WTC11 (cell line): ENCODE measurements around the gene RSPO1. TPM values are rescaled to one million over a fixed set of nuclear protein-coding genes. Genes with fewer than 3 reads are reported as not detected.

ENCODE experiments used
- ATAC-seq: fragments of 200-7000 bp; cut with Tn5 transposase; 2 replicates; pipeline ENCODE4 v1.10.0; 2021; ENCODE audit warnings: mild to moderate bottlenecking, moderate library complexity
- CTCF ChIA-PET: fragments of 300-600 bp; sonication (Branson Sonifier 250); formaldehyde crosslinking; loops from one replicate; lab custom pipeline; 2021; ENCODE audit warnings: antibody characterized with exemption; lab: Charles Lee
- POLR2A ChIA-PET: fragments of 350-600 bp; sonication (Branson Sonifier 250); formaldehyde crosslinking; loops from one replicate; lab custom pipeline; 2021; ENCODE audit warnings: antibody characterized with exemption; lab: Charles Lee
- DNase-seq: peaks from one replicate; pipeline ENCODE4 v3.0.0; 2021; ENCODE audit warnings: low spot score
- H3K27ac Mint-ChIP-seq: 2 replicates; pipeline ENCODE4 v1.8.0; 2021; ENCODE audit warnings: mixed read lengths
- H3K27me3 Mint-ChIP-seq: 2 replicates; pipeline ENCODE4 v1.8.0; 2021; ENCODE audit warnings: low read depth, mild to moderate bottlenecking, moderate library complexity, mixed read lengths
- H3K36me3 Mint-ChIP-seq: 2 replicates; pipeline ENCODE4 v1.8.0; 2021; ENCODE audit warnings: mixed read lengths
- H3K4me1 Mint-ChIP-seq: 2 replicates; pipeline ENCODE4 v1.8.0; 2022; ENCODE audit warnings: mixed read lengths
- H3K4me3 Mint-ChIP-seq: 2 replicates; pipeline ENCODE4 v1.8.0; 2021; ENCODE audit warnings: mild to moderate bottlenecking, moderate library complexity, mixed read lengths
- H3K9me3 Mint-ChIP-seq: 2 replicates; pipeline ENCODE4 v1.8.0; 2021; ENCODE audit warnings: mixed read lengths
- CBFB ChIP-seq: sonication (generic); formaldehyde crosslinking; IDR thresholded peaks from 2 replicates; pipeline ENCODE4 v1.8.1; 2022; ENCODE audit warnings: mild to moderate bottlenecking, low read depth, missing genetic modification reagents
- CDX4 ChIP-seq: fragments of 250-450 bp; sonication (Bioruptor Pico); IDR thresholded peaks from 2 replicates; pipeline ENCODE4 v1.9.0; 2021; ENCODE audit warnings: moderate library complexity, mild to moderate bottlenecking, inconsistent platforms, borderline replicate concordance
- CREM ChIP-seq: sonication (generic); formaldehyde crosslinking; IDR thresholded peaks from 2 replicates; pipeline ENCODE4 v1.8.1; 2022; ENCODE audit warnings: mild to moderate bottlenecking, missing genetic modification reagents, moderate library complexity
- GTF2I ChIP-seq: fragments of 250-450 bp; sonication (Bioruptor Pico); conservative IDR thresholded peaks from 2 replicates; pipeline ENCODE4 v1.4.0; 2021; ENCODE audit warnings: mild to moderate bottlenecking
- IRF2 ChIP-seq: sonication (generic); formaldehyde crosslinking; IDR thresholded peaks from 2 replicates; pipeline ENCODE4 v1.8.0; 2022; ENCODE audit warnings: low read depth, missing genetic modification reagents, borderline replicate concordance
- KAT7 ChIP-seq: sonication (generic); formaldehyde crosslinking; IDR thresholded peaks from 2 replicates; pipeline ENCODE4 v1.8.1; 2023; ENCODE audit warnings: missing genetic modification reagents, mild to moderate bottlenecking, borderline replicate concordance
- MXD4 ChIP-seq: fragments of 250-450 bp; sonication (Bioruptor Pico); IDR thresholded peaks from 2 replicates; pipeline ENCODE4 v1.8.0; 2021; ENCODE audit warnings: mild to moderate bottlenecking, moderate library complexity, borderline replicate concordance
- NFYB ChIP-seq: sonication (generic); formaldehyde crosslinking; conservative IDR thresholded peaks from 2 replicates; pipeline ENCODE4 v1.8.0; 2022; ENCODE audit warnings: low read depth, missing genetic modification reagents
- NR2C2 ChIP-seq: sonication (generic); formaldehyde crosslinking; IDR thresholded peaks from 2 replicates; pipeline ENCODE4 v1.8.0; 2022; ENCODE audit warnings: mild to moderate bottlenecking, missing genetic modification reagents
- RELA ChIP-seq: sonication (generic); formaldehyde crosslinking; IDR thresholded peaks from 2 replicates; pipeline ENCODE4 v1.8.1; 2022; ENCODE audit warnings: missing genetic modification reagents, mild to moderate bottlenecking, borderline replicate concordance
- SMAD4 ChIP-seq: sonication (generic); formaldehyde crosslinking; IDR thresholded peaks from 2 replicates; pipeline ENCODE4 v1.8.0; 2022; ENCODE audit warnings: mild to moderate bottlenecking, missing genetic modification reagents
- SOX15 ChIP-seq: fragments of 250-450 bp; sonication (Bioruptor Pico); IDR thresholded peaks from 2 replicates; pipeline ENCODE4 v1.9.0; 2021; ENCODE audit warnings: mild to moderate bottlenecking
- TP53 ChIP-seq: sonication (generic); formaldehyde crosslinking; IDR thresholded peaks from 2 replicates; pipeline ENCODE4 v1.8.1; 2023; ENCODE audit warnings: mild to moderate bottlenecking, missing genetic modification reagents
- total RNA-seq: library from RNA; stranded (reverse); gene quantifications from 3 replicates; pipeline ENCODE4 v1.2.3, GENCODE V29; 2021
- TF ChIP-seq, protein P1 (sequence below): fragments of 250-450 bp; sonication (Bioruptor Pico); IDR thresholded peaks from 2 replicates; pipeline ENCODE4 v1.9.0; 2021; ENCODE audit warnings: mild to moderate bottlenecking
- TF ChIP-seq, protein P2 (sequence below): fragments of 200-600 bp; IDR thresholded peaks from 2 replicates; pipeline ENCODE4 v1.8.0; 2022; ENCODE audit warnings: antibody characterized with exemption
- TF ChIP-seq, protein P3 (sequence below): sonication (generic); formaldehyde crosslinking; IDR thresholded peaks from 2 replicates; pipeline ENCODE4 v1.8.0; 2022; ENCODE audit warnings: mild to moderate bottlenecking, missing genetic modification reagents
- TF ChIP-seq, protein P4 (sequence below): sonication (generic); formaldehyde crosslinking; IDR thresholded peaks from 2 replicates; pipeline ENCODE4 v1.8.1; 2022; ENCODE audit warnings: mild to moderate bottlenecking, missing genetic modification reagents, moderate library complexity, borderline replicate concordance
- TF ChIP-seq, protein P5 (sequence below): sonication (generic); formaldehyde crosslinking; IDR thresholded peaks from 2 replicates; pipeline ENCODE4 v1.8.1; 2022; ENCODE audit warnings: mild to moderate bottlenecking, moderate library complexity, missing genetic modification reagents
- TF ChIP-seq, protein P6 (sequence below): fragments of 250-450 bp; sonication (Bioruptor Pico); IDR thresholded peaks from 2 replicates; pipeline ENCODE4 v2.1.2; 2022; ENCODE audit warnings: mild to moderate bottlenecking, moderate library complexity

The RSPO1 gene
- total RNA-seq, 1 experiment from 2014 or later: 0.13 TPM

DNA sequence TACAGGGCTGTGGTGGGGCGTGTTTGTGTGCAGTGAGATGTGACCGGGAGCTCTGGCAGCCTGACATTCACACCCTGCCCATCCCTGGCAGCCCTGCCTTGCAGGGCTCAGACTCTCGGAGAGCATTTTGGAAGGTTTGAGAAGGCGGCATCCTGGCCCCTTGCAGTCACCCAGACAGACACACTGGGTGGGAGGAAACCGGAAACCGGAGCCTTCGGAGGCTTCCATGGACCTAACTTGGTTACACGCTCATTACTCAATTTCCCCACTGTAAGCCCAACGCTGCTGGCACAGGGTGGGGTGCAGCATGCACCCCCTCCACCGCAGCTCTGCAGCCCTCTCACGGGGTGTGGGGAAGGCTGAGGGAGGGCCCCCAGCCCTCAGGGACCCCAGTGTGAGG lies 22.2 kb upstream of the RSPO1 start:
- ATAC-seq (no peak), DNase-seq (no peak)
- Mint-ChIP-seq H3K27ac (no peak overlapping the region), H3K27me3 (peaks cover 13% of the 10 kb centered on the region), H3K4me3 (no peak overlapping the region), H3K9me3 (no peaks in the 10 kb centered on the region), H3K36me3 (no peaks in the 10 kb centered on the region), H3K4me1 (peaks cover 16% of the 10 kb centered on the region)
- ChIA-PET CTCF (interaction anchor here (2.8 kb wide), 1 partner anchor 54 kb away, joined by 25 read pairs; no protein-coding TSS in a partner anchor), POLR2A (no interaction called here)
- TF ChIP-seq TP53 (no peak), IRF2 (CRISPR knock-in tag) (no peak), CDX4 (CRISPR knock-in tag) (no peak)
- TF ChIP-seq, protein P1, sequence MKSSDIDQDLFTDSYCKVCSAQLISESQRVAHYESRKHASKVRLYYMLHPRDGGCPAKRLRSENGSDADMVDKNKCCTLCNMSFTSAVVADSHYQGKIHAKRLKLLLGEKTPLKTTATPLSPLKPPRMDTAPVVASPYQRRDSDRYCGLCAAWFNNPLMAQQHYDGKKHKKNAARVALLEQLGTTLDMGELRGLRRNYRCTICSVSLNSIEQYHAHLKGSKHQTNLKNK (CRISPR knock-in tag): no peak

GRCh38 chr1:37656026-37656425 lies 21.3 kb upstream of the RSPO1 start:
- H3K9me3 Mint-ChIP-seq: no peaks in the 10 kb centered on the region
- ATAC-seq (no peak), DNase-seq (no peak)
- peaks cover 12% of the 10 kb centered on the region for H3K27me3 Mint-ChIP-seq
- TF ChIP-seq GTF2I (CRISPR knock-in tag) (no peak), RELA (CRISPR knock-in tag) (no peak), KAT7 (CRISPR knock-in tag) (no peak), NFYB (CRISPR knock-in tag) (no peak), NR2C2 (CRISPR knock-in tag) (no peak), CREM (CRISPR knock-in tag) (no peak), CBFB (CRISPR knock-in tag) (no peak), SOX15 (CRISPR knock-in tag) (no peak), MXD4 (no peak), SMAD4 (CRISPR knock-in tag) (no peak)
- TF ChIP-seq, protein P2, sequence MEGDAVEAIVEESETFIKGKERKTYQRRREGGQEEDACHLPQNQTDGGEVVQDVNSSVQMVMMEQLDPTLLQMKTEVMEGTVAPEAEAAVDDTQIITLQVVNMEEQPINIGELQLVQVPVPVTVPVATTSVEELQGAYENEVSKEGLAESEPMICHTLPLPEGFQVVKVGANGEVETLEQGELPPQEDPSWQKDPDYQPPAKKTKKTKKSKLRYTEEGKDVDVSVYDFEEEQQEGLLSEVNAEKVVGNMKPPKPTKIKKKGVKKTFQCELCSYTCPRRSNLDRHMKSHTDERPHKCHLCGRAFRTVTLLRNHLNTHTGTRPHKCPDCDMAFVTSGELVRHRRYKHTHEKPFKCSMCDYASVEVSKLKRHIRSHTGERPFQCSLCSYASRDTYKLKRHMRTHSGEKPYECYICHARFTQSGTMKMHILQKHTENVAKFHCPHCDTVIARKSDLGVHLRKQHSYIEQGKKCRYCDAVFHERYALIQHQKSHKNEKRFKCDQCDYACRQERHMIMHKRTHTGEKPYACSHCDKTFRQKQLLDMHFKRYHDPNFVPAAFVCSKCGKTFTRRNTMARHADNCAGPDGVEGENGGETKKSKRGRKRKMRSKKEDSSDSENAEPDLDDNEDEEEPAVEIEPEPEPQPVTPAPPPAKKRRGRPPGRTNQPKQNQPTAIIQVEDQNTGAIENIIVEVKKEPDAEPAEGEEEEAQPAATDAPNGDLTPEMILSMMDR: no peak
- TF ChIP-seq, protein P1 (CRISPR knock-in tag): no peak
- TF ChIP-seq, protein P3, sequence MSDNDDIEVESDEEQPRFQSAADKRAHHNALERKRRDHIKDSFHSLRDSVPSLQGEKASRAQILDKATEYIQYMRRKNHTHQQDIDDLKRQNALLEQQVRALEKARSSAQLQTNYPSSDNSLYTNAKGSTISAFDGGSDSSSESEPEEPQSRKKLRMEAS: no peak
- TF ChIP-seq, protein P4, sequence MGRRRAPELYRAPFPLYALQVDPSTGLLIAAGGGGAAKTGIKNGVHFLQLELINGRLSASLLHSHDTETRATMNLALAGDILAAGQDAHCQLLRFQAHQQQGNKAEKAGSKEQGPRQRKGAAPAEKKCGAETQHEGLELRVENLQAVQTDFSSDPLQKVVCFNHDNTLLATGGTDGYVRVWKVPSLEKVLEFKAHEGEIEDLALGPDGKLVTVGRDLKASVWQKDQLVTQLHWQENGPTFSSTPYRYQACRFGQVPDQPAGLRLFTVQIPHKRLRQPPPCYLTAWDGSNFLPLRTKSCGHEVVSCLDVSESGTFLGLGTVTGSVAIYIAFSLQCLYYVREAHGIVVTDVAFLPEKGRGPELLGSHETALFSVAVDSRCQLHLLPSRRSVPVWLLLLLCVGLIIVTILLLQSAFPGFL (CRISPR knock-in tag): no peak
- TF ChIP-seq, protein P5, sequence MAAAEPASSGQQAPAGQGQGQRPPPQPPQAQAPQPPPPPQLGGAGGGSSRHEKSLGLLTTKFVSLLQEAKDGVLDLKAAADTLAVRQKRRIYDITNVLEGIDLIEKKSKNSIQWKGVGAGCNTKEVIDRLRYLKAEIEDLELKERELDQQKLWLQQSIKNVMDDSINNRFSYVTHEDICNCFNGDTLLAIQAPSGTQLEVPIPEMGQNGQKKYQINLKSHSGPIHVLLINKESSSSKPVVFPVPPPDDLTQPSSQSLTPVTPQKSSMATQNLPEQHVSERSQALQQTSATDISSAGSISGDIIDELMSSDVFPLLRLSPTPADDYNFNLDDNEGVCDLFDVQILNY (CRISPR knock-in tag): no peak
- TF ChIP-seq, protein P6, sequence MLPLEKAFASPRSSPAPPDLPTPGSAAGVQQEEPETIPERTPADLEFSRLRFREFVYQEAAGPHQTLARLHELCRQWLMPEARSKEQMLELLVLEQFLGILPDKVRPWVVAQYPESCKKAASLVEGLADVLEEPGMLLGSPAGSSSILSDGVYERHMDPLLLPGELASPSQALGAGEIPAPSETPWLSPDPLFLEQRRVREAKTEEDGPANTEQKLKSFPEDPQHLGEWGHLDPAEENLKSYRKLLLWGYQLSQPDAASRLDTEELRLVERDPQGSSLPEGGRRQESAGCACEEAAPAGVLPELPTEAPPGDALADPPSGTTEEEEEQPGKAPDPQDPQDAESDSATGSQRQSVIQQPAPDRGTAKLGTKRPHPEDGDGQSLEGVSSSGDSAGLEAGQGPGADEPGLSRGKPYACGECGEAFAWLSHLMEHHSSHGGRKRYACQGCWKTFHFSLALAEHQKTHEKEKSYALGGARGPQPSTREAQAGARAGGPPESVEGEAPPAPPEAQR (CRISPR knock-in tag): no peak
- CTCF ChIA-PET: interaction anchor here (2.8 kb wide), 1 partner anchor 53 kb away, joined by 25 read pairs; no protein-coding TSS in a partner anchor
- POLR2A ChIA-PET: no interaction called here
- H3K4me1 Mint-ChIP-seq: peaks cover 9% of the 10 kb centered on the region
- H3K36me3 Mint-ChIP-seq: no peaks in the 10 kb centered on the region
- no peak overlapping the region for H3K4me3 Mint-ChIP-seq
- H3K27ac Mint-ChIP-seq: no peak overlapping the region
